Right kidney (tissue), 1 donor: ENCODE data around the gene HOXA9.

Experiments
- DNase-seq: peaks from one replicate; pipeline ENCODE4 v3.0.0-alpha.2; 2016

Gene HOXA9

DNA sequence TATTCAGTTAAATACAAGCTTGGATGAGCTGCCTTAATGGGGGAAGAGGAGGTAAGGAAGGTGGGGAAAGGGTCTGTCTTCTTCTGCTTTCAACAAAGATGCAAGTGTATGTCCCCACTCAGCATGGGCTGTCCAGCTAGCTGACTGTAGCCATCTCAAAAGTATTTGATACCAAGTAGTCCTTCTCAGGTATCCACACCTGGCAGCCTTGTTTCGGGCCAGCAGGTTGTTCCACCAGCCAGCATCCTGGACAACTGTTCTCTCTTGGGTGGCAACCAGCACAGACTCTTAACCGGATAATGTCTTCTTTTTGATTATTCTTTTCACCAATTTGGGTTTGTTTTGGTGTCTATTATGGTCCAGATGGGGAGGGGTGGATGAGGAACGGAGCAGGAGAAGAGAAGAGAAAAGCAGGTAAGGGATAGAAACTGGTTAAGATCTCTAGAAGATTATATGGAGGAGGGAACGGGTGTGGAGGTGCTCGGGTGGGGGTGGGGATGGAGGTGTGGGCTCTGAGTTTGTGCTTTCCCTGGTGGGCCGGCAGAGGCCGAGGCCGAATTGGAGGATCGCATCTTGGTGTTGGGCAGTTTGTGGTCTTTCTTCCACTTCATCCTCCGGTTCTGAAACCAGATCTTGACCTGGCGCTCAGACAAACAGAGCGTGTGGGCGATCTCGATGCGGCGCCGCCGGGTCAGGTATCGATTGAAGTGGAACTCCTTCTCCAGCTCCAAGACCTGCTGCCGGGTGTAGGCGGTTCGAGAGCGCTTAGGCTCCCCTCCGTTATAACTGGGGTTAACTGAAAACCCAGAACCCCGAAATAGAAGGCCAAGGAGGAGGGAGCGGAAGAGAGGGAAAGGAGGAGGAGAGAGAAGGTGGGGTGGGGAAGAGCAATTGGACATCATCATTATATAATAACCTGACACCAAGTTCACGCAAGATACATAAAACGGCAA, 36.3 kb downstream of the HOXA9 start:
- no peak for DNase-seq

DNA sequence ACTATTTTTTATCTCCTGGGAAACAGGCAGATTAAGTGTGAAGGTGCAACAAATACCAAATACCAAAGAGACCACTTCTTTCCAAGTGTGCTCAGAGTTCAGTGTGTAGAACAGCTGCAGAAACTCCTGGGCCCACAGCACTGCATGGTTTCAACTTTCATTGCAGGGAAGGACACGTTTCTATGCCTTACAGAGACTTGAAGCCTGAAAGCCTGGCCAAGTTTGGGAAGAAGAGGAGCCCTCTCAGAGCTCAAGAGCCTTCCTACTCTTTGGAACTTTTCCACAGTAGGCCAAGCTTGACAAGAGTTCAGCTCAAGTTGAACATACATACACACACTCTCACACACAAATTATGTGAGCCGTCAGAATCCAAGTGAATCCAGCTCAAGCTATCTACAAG, 37.3 kb downstream of the HOXA9 start:
- DNase-seq, result no peak

DNA sequence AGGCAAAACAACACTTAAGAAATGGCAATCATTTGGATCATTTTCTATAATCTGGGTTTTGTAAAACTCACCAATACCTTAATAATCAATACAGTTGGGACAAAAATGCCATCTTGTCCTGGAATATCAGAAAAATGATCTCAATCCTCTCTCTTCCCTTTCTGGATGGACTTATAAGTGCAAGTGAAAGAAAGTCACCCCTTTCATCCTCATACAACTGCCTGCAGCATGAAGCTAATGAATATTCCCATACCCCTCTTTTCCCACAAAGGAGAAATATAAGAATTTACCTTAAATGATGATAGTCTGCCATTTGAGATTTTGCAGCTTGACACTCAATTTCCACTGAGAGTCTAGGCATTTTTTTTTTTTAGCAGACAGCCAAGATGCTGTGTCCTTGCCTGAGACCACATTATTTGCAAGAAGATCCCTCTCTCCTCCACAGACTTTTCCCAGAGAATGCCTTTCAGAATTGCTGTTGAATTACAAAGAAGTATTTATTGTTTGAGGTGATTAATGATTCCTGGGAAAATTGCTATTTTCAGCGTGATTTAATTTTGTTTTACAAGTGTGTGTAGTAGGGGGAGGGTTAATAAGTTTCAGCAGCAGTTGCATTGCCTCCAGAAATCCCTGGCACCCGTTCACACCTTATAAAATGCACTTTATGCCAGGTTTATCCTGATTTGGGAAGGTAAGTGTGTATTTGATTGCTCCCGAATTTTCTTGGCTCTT, 38.6 kb downstream of the HOXA9 start:
- no peak for DNase-seq

DNA sequence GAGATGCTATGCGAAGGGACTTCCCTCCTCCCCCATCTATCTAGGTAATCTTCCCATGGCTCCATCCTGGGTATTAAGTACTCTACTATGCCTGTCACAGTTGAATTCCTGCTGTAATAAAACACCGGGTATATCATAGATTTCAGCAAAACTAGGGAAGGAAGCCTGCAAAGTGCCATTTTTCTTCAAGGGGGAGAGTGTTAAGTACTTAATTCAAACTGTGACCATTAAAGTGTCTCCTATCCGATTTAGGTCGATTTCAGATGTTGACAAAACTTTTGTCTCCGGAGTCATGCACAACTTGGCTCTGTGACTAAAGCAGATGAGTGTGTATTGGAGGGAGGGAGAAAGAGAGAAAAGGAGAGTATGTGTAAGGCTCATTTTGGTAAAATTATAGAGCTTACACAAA, 39.3 kb downstream of the HOXA9 start:
- DNase-seq, result no peak

DNA sequence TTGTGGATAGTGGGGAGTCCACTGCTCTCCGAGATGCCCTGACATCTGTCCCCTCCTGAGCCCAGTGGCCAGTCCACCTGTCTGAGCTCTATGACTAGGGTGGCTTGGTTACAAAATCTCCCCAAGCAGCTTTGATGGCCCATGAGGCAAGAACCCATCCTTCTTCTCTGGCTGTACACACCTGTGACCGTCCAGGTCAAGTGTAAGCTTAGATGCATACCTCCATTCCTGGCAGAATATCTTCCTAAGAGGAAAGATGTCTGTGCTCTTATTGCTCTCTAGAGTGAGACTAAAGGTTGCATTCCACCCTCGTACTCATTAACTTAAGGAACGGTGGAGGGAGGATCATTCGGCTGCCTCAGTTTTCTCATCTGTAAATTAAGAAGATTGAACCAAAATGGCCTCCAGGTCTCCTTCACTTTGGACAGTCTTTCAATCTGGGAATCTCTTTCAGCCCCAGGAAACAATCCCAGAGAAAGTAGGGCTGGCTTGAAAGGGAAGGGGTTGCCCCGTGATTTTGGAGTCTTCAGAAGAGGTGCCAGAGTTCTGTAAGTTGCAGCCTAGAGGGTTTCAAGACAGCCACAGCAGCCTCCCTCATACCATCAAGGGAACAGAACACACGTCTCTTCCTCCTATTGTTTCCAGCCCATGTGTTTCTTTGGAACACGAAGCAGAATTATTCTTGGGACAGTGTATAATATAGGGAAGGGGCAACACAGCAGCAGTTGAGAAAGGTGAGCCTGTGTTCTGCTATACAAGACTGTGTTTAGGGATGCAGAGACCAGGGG, 40.2 kb downstream of the HOXA9 start:
- no peak for DNase-seq

DNA sequence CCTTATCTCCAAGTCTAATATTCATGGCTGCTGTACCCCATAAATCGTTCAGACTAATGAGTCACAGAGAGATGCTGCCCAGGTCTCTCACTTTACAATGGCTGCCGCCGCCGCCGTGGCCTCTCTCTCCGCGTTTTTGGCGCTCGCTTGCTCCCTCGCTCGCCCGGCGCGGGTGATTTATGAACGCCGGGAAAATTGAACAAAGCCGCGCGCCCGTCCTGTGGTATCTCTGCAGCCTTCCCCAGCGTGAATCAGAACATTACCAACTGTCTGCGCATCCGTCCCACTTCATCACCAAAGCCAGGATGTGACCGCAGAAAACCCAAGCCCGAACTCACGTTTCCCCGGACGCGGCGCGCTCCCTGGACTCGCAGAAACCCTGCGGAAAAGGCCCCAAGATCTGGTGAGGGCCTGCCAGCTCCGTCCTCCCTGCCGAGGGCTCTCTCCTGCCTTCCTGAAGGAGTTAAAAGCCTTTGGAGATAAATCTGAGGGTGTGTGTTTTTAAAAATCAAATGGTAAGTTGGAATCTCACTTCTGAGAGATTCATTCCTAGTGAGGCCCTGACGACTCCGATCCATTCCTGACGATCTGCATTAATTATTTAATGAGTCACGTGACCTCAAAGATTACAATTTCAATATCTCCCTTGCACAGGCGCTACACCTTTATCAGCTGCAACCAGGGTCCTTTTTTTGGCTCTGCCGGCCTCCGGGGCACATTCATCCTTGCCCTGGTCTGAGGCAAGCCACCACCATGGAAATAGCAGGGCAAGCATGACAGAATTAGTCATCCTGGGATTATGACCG, 41.0 kb downstream of the HOXA9 start:
- DNase-seq, result no peak

DNA sequence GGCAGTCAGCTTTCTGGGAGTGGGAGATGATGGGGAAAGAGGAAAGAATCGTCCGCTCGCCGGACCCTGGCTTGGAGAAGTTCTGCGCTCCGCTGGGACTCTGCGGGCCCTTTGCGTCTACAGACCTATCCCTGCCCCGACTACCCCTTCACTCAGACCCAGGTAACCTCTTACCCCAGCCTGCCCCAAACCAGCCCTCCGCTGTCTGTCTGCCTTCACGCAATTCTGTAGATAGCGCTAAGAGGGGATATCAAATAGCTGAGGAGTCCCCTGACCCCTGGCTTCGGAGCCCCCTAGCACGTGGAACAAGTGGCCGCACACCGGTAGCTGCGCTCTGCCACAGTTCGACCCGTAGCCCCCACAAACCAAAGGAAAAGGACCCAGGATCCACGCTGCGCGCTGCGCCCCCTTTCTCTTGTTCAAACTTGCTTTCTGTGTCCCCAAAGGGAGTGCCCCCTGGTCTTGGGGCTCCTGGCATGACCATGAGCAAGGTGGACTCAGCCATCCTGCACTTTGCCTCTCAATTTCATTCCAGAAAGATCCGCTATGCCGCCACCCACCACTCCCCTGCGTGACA, 41.8 kb downstream of the HOXA9 start:
- no peak for DNase-seq

DNA sequence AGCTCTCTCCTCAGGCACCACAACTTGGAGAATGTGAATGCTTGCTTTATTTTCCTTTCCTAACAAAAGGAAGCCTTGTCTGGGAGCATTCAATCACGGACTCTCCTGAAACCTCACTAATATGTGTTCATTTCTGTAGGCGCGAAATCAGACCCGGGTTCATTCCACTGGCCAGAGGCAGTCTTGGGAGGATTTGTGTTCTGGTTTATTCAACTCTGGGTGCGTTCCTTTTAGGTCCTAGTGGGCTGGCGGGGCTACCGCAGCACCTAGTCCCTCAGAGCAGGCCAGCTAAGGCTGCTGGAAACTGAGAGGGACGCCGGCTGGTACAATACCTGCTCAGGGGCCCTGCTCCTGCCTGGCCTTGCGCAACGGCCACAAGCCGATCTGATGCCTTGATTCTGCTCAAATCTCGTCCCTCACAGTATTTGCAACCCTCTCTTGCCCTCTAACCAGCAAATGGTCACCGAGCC, 42.3 kb downstream of the HOXA9 start:
- DNase-seq, result no peak

DNA sequence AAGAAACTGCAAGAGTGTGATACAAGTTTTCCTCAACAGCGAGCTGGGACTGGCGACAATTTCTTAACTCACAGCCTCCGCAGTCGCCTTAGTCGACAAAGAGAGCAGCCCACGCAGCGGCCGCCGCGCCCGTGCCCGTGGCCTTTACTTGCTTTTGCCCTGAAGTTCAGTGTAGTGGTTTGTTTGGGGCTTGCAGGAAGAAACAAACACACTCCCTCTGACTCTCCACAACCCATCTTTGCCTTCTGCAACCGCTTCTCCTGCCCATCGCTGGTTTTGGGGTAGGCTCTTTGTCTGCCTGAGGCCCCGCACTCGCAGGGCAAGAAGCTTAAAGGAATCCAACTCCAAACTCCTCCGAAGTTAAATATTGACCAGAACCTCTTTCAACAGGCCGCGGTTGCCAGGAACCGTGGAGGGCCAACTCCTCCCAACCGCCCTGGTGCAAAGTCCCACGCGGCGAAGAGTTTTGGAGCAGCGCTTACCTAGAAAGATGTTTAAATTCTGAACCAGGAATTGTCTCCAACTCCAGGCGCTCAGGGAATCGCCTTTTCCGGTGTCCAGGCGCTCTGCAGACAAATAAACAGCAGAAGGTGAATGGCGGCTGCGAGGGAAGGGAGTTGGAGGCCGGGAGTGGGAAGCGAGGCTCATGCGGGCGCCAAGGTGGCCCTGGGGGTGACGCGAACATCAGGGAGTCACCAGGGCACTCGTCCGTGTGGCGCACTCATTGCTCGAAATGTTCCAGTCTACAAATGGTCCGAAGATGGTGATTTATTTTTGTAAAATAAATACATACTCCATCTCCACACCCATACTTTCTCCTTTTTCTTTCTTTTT, 43.0 kb downstream of the HOXA9 start:
- peak; percentile 90 for DNase-seq

DNA sequence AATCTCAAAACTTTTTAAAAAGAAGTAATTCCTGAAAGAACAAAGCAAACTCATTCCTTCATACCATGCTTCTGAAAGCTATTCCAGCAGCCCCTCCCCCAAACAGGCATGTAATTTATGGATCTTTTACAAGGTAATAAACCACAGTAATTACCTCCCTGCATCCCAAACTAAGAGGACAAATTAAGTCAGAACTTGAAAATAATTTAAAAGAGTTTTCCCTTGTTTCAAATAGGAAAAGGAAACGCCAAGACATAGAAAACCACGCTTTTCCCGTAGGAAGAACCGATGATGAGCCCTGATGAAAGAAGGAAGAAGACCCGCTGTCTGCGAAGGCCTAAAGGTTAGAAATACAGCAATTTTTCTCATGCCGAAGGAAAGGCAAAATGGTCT, 43.7 kb downstream of the HOXA9 start:
- no peak for DNase-seq

DNA sequence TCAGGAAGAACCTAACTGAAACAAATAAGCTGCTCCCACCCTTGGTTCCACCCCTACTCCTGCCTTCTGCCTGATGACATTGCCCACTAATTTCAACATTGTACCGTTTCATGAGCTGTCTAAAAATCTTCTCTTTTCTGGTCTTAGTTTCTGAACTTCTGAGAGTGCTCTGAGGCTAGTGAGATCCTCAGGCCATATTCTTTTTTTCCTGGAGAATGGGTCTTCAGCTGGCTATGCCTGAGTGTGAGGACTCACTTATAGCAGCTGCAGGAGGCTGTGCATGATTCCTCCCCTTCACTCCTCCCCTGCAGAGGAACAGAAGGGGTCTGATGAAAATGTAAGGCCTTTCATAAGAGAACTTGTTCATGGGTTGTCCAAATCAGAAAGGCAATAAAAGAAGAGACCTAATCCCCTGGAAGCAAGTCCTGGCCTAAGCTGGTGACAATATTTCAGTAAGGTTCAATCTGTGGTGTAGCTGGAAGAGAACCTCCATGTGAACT, 45.9 kb downstream of the HOXA9 start:
- no peak for DNase-seq

DNA sequence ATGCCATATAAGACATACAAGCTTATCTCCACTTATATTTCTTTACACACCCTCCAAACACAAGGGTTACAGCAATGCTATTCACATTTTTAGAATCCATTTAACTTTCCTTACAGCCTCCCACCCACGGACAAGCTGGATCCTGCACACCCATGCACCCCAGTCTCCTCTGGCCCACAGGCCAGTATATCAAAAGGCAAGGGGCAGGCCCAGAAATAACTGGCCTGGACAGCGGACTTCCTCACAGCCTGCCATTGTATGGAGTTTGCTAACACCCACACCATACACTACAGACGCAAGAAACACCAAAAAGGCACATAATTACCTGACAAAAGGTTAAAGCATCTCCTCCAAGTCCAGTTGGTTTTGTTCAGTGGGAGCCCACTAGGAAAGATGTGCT, 46.8 kb downstream of the HOXA9 start:
- DNase-seq, result no peak

DNA sequence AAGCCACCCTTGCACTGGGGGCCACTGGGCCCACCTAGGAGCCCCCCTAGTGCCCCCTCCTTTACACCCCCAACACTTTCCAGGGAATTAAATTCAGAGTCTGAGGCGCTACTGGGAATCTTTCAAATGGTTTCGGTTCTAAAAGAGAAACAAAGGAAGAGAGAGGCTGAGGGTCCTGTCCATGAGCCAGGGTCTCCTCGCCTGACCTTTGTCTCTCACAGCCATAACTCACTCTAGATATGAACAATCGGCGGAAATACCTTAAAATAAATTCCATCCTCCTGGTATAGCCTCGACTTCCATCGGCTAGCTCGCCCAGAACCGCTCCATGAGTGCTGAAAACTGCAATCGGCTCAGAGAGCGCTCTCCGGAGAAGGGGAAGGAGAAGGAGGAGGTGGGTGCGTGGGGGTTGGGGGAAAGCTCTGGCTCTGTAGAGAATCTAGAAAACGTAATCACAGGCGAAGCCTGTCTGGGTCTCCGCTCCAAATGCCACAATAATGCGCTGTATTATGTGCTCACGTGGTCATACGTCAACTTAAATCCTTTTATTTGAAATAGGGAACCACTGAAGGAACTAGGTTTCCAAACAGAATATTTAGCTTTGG, 47.3 kb downstream of the HOXA9 start:
- no peak for DNase-seq

DNA sequence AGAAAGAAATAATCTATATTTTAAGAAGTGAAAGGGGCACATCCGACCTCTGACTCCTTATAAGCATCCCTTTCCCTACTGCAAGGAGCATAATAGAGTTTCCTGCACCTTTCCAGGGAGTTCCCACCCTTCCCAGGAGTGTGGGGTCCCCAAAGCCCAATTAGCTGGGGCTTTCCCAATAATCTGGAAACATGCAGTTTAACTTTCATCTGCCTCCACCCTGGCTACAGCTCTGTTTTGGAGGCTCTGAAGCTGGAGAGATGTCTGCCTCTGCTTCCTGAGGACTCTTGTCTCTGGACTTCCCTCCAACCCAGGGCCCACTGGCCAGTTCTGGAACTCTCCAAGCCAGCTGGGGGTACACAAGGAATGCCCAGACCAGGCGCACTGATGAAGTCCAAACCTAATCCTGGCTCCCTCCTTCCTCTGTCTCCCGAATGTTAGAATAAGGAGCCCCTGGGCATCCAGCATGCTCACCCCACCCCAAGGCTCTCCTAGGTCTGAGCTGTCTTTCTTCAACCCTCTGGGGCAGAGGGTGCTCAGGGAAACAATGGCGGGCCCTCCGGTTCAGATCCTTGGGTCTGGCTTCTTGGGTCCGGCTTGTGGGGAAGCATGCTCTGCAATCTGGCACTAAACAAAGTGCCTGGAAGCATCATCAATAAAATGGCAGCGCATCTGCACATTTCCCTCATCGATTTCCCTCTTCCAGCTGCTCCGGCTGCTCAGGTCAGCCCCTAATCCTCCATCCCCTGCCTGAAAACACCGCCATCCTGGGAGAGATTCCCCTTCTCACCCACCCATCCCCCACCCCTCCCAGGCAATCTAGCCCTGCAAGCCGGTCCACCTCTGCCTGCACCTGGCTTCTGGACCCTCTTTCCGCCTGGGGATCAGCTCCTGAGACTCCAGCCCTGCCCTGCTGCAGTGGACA, 48.1 kb downstream of the HOXA9 start:
- DNase-seq, result no peak

DNA sequence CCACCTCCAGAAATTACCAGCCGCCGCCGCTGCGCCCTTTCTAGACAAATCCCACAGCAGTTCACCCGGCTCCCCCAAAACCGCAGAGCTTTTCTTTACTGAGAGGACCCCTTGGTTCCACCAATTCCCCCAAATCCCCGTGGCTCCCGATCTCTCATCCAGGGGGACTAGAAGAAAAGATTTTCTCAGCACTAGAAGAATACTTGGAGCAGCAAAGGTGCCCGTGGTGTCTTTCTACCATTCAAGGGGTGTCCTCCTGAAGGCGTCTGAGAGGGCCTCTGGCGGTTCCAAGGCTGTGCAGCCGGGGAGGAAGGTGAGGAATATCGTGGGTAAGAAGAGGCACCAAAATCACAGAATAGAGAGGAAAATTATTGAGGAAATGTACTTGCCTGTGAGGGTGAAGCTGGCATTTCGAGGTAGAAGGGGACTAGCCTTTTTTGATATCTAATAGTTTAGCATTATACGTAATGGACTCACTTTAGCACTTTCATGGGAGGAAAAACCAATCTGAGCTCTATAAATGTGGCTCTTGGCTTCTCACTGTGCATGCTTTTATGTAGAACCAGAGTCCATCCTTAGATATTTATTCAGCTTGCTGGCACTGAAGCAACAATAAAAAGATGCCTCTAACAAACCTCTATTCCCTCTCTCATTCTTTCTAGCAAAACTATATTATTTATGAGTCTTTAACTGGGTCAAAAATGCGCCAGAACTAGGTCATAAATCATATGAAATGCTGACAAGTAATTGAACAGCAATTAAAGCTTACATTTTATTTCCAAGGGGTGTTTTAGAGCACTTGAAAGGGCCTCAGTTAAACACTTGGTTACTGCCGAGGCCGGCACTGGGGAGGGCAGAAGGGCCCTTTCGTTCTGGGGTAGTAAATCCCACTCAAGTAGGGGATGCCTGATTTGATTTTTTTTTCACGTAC, 49.0 kb downstream of the HOXA9 start:
- peak; percentile 77 for DNase-seq

DNA sequence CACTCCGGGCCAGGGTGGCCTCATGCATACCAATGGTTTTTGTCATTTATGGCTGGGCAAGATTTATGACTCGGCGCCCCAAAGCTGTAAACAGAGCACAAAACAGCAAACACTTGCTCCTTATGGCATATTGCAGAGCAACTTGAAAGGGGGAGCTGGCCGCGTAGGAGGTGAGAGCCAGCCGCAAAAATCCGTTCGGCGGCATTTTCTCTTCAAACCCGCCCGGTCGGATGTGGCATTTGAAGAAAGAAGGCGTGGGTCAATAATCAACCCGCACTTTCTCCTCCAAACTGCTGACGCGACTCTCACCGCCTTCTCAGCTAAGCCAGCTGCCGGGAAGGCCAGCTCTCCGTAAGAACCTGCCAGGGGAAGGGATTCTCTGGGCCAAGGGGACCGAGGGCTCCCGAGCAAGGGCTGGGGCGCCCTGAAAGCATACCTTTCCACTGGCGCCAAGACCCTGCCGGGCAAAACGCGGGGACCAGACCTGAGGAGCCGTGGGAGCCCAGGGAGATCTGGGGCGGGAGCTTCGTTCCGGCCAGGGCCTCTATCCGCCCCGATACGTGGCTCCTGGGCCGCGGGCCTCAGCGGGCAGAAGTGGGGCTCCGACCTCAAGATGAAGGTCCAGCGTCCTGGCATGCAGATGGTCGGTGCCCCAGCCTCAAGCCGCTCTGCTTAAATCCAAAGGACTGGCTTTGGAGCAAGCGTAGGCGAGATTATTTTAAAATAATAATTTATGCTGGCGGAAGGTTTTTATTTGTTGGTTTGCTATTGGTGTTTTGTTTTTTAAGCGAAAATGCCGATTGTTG, 49.9 kb downstream of the HOXA9 start:
- DNase-seq, result peak; percentile 90

DNA sequence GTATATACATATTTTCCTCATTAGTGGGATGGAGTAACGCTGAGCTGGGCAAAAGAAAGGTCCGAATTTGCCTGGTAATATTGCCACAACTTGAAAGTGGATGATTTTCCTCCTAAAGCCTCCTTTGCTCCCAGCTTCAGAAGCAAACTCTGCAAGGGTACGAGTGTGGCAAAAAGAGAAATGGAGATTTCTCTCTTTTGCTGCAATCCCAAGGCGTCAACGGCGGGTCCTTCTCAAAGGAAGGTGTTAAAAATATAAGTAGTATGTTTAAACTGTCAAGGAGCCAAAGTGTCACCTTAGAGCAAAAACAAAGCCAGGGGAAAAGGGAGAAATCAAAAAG, 50.5 kb downstream of the HOXA9 start:
- DNase-seq, result no peak
